Psoas muscle (tissue), 8 donors: ENCODE measurements around the gene PLCG2. TPM values are rescaled to one million over a fixed set of nuclear protein-coding genes. Genes with fewer than 3 reads are reported as not detected.
"Not testable (repeated sequence)": the region's sequence is repeated elsewhere in the genome, so short reads cannot be mapped to it uniquely, and the experiment has no call there.

Experiments used
- ATAC-seq, 4 donors: fragments of 200-7000 bp; cut with Tn5 transposase; one replicate each; pipeline ENCODE4 v1.9.1; 2020; ENCODE audit warnings: moderate library complexity in 3 of 4, mild to moderate bottlenecking in 2 of 4
- DNase-seq, 2 donors: peaks; one replicate each; pipeline ENCODE4 v3.0.0-alpha.2; 2020
- H3K27ac ChIP-seq: fragments of 200-600 bp; one replicate; pipeline ENCODE4 v1.8.0; 2022
- H3K27me3 ChIP-seq, 3 donors: fragments of 200-600 bp in 1 of 3; one replicate each; pipeline versions ENCODE4 v1.6.1 to v1.8.0; 2013 to 2022; ENCODE audit warnings: low read length in 2 of 3, mild to moderate bottlenecking in 2 of 3, moderate library complexity in 1 of 3; ENCODE audit not compliant: insufficient read depth in 3 of 3
- H3K36me3 ChIP-seq, 2 donors: fragments of 200-600 bp in 1 of 2; one replicate each; pipeline versions ENCODE4 v1.6.1 to v1.8.0; 2013 to 2022; ENCODE audit warnings: low read depth in 1 of 2, mild to moderate bottlenecking in 1 of 2, moderate library complexity in 1 of 2; ENCODE audit not compliant: insufficient read depth in 1 of 2
- H3K4me1 ChIP-seq: fragments of 200-600 bp; one replicate; pipeline ENCODE4 v1.8.0; 2022
- H3K4me3 ChIP-seq: fragments of 200-600 bp; one replicate; pipeline ENCODE4 v1.8.0; 2022; ENCODE audit warnings: mild to moderate bottlenecking
- H3K9me3 ChIP-seq: fragments of 200-600 bp; one replicate; pipeline ENCODE4 v1.8.0; 2022
- WGBS, 3 donors: extraction: QIAGEN DNeasy Blood & Tissue Kit; methylation state at CpG; one replicate each; pipeline versions ENCODE4 v1.1.6 to v1.1.7; 2013; 5-methylcytosine and 5-hydroxymethylcytosine counted together
- intact Hi-C, 2 donors: fragments of 100-400 bp; cut with DNase I; formaldehyde crosslinking; loops; one replicate each; pipeline versions ENCODE4 v1.11.0 to v1.14.2; 2022
- polyA plus RNA-seq, 3 donors: library from polyadenylated mRNA; stranded (reverse); fragments of 200-250 nt; gene quantifications; one replicate each; pipeline ENCODE4 v1.2.3, GENCODE V29; 2013
- total RNA-seq, 4 donors: library from RNA; stranded (reverse); fragmentation: NEBNext Ultra II Directional in 2 of 4; extraction: Animal tissue kit (Norgen Biotek cat#: 25700) in 2 of 4; gene quantifications; one replicate each; pipeline versions ENCODE4 v1.2.1 to v1.2.4, GENCODE V29; 2021 to 2023
- TF ChIP-seq, protein P1 (sequence below): fragments of 200-600 bp; IDR thresholded peaks from one replicate; pipeline ENCODE4 v1.8.0; 2022; ENCODE audit warnings: antibody characterized with exemption
- donor health status: healthy with polysubstance abuse.
- donor health status: DM: no; HTN: no; CAD: no; lungs with moderate emphysema.
- donor health status: Bipolar disorder and iron deficiency.
- donor health status: healthy.
- donor health status: DM: yes; HTN: yes; CAD: no.
- donor health status: DM: no; HTN: no; CAD: no.
- donor health status: DM: no; HTN: no; CAD: no.
- donor health status: DM: yes; HTN: yes; CAD: no.

Gene PLCG2
- total and polyA plus RNA-seq, 7 donors: 0.96 to 4.8 (median 2.5) TPM

DNA sequence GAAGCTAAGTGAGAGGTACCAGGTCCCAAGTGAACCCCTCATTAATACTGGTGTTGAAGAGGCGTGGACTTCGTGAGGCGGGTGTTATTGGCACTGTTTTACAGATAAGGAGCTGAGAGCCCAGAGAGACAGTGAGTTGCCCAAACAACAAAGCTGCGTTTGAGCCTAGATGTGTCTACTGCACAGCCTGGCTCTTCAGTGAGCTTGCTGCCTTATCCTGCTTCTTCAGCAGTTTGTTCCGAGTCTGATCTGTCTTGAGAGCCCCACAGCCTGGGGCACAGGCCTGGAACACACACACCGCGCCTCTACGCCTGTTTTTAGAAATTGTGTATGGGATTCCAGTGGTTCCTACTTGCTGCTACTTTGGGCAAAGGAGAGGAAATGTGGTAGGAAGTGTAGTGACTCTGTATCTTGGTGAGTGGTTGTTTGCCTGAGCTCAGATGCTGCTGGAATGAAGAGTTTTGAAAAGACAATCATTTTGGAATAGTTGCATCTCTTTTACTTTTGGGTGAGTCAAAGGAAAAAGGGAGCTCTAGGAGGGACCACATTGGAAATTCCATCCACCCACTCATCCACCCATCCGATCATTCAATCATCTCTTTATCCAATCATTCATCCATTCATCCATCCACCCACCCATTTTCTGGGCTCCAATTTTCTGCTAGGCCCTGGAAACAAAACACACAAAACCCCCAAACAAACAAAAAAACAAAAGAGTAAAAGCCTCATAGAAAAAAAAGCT, 22.3 kb upstream of the PLCG2 start:
- no peak for ATAC-seq
- no peak overlapping the region for H3K27ac ChIP-seq
- 71 to 79% (median 71%) methylated on average over 9 of the region's 9 CpGs for WGBS, 3 donors
- no peak overlapping the region for H3K4me3 ChIP-seq
- no peaks in the 10 kb centered on the region for H3K4me1 ChIP-seq
- peaks cover 0 to 1% (median 0%) of the 10 kb centered on the region in 3 donors for H3K27me3 ChIP-seq
- intact Hi-C loops: no loop called here
- no peaks in the 10 kb centered on the region for H3K9me3 ChIP-seq
- no peaks in the 10 kb centered on the region for H3K36me3 ChIP-seq
- no peak for DNase-seq
- TF ChIP-seq, protein P1, sequence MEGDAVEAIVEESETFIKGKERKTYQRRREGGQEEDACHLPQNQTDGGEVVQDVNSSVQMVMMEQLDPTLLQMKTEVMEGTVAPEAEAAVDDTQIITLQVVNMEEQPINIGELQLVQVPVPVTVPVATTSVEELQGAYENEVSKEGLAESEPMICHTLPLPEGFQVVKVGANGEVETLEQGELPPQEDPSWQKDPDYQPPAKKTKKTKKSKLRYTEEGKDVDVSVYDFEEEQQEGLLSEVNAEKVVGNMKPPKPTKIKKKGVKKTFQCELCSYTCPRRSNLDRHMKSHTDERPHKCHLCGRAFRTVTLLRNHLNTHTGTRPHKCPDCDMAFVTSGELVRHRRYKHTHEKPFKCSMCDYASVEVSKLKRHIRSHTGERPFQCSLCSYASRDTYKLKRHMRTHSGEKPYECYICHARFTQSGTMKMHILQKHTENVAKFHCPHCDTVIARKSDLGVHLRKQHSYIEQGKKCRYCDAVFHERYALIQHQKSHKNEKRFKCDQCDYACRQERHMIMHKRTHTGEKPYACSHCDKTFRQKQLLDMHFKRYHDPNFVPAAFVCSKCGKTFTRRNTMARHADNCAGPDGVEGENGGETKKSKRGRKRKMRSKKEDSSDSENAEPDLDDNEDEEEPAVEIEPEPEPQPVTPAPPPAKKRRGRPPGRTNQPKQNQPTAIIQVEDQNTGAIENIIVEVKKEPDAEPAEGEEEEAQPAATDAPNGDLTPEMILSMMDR: no peak

DNA sequence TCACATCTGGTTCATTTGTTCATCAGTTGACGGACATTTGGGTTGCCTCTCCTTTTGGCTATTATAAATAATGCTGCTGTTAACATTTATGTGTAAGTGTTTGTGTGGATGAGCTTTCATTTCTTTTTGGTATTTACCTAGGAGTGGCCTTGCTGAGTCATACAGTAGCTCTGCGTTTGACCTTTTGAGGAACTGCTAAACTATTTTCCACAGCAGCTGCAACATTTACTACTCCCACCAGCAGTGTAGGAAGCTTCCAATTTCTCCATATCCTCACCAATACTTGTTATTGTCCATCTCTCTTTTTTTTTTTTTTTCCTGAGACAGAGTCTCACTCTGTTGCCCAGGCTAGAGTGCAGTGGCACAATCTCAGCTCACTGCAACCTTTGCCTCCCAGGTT, 20.7 kb upstream of the PLCG2 start:
- TF ChIP-seq, protein P1: no peak
- no peak overlapping the region for H3K27ac ChIP-seq
- ATAC-seq (no peak), DNase-seq (no peak)
- H3K4me1 ChIP-seq: no peaks in the 10 kb centered on the region
- 34 to 72% (median 34%) methylated on average over 2 of the region's 2 CpGs for WGBS, 3 donors
- H3K27me3 ChIP-seq: peaks cover 0 to 1% (median 0%) of the 10 kb centered on the region in 3 donors
- intact Hi-C loops: no loop called here
- no peaks in the 10 kb centered on the region for H3K36me3 ChIP-seq
- H3K4me3 ChIP-seq: no peak overlapping the region
- H3K9me3 ChIP-seq: no peaks in the 10 kb centered on the region

DNA sequence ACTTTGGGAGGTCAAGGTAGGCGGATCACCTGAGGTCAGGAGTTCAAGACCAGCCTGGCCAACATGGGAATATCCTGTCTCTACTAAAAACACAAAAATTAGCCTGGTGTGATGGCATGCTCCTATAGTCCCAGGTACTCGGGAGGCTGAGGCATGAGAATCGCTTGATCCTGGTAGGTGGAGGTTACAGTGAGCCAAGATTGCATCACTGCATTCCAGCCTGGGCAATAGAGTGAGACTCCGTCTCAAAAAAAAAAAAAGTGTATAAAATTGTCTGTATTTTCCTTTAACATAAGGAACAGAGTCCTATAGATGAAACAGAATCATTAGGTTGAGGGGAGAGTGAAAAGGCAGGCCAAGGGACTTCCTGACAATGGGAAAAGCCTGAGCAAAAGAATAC, 16.8 kb upstream of the PLCG2 start:
- intact Hi-C loops, H3K27ac ChIP-seq, DNase-seq, H3K4me3 ChIP-seq, H3K4me1 ChIP-seq, ATAC-seq, H3K9me3 ChIP-seq, H3K27me3 ChIP-seq, H3K36me3 ChIP-seq: not testable (repeated sequence)
- WGBS, 3 donors: 66 to 78% (median 73%) methylated on average over 4 of the region's 4 CpGs

DNA sequence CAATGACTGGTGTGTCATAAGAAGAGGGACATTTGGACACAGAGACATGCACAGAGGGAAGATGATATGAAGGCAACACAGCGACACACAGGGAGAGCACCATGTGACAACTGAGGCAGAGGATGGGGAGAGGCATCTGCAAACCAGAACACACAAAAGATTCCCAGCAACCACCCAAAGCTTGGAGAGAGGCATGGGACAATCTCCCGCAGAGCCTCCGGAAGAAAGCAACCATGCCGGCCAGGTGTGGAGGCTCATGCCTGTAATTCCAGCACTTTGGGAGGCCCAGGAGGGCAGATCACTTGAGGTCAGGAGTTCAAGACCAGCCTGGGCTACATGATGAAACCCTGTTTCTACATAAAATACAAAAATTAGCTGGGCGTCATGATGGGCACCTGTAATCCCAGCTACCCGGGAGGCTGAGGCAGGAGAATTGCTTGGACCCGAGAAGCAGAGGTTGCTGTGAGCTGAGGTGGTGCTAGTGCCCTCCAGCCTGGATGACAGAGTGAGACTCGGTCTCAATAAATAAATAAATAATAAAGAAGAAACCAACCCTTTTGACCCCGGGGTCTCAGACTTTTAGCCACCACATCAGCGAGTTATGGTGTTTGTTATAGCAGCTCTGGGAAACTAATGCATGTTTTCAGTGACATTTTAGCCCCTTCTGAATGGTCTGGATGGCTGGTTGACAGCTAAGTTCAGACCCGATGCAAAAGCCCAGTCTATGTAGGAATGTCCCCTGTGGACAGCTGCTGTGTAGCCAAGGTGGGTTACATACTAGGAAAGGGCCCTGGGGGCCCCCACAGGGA, 13.8 kb upstream of the PLCG2 start:
- TF ChIP-seq, protein P1: no peak
- Histone ChIP-seq H3K27ac (no peak overlapping the region), H3K27me3 (peaks cover 0 to 6% (median 3%) of the 10 kb centered on the region in 3 donors), H3K4me1 (no peaks in the 10 kb centered on the region), H3K4me3 (no peak overlapping the region), H3K9me3 (no peaks in the 10 kb centered on the region), H3K36me3 (no peaks in the 10 kb centered on the region)
- DNase-seq (no peak), ATAC-seq (no peak)
- 81 to 87% (median 84%) methylated on average over 11 of the region's 11 CpGs for WGBS, 3 donors
- intact Hi-C loops: no loop called here

DNA sequence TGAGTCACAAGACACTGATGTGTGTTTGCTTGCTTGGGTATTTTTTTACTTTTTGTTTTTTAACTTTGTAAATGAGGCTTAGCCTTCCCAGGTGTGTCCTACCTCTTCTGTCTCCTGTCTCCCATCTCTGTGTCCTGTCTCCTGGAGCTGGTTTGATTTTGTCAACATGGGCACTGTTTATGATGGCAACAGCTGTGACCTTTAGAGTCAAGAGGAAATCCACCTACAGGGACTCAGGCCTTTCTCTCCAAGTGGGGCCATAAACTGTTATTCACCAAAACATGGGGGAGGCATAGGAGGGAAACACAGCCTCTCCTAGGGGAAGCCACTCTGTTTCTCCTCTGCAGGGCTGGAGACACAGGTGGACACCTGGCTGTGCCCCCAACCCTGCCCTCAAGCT, 13.1 kb upstream of the PLCG2 start:
- TF ChIP-seq, protein P1: no peak
- intact Hi-C loops: no loop called here
- Histone ChIP-seq H3K27me3 (peaks cover 0 to 6% (median 3%) of the 10 kb centered on the region in 3 donors), H3K4me1 (no peaks in the 10 kb centered on the region), H3K27ac (no peak overlapping the region), H3K4me3 (no peak overlapping the region), H3K36me3 (no peaks in the 10 kb centered on the region), H3K9me3 (no peaks in the 10 kb centered on the region)
- ATAC-seq: no peak
- no peak for DNase-seq
